Measurements from ENCODE around the gene MGME1.

The MGME1 gene

GRCh38 chr20:18031888-18032509, 63.2 kb downstream of the MGME1 start:
- no peak for DNase-seq

GRCh38 chr20:18032977-18033892, 64.4 kb downstream of the MGME1 start:
- no peak for DNase-seq

- no peak for DNase-seq
These were observed 65.2 kb downstream of the MGME1 start for GRCh38 chr20:18034039-18034438.

GRCh38 chr20:18039063-18039462, 70.2 kb downstream of the MGME1 start:
- no peak for DNase-seq
